K562 (cell line): ENCODE results near the gene GCHFR. TPM values are rescaled to one million over a fixed set of nuclear protein-coding genes. Genes with fewer than 3 reads are reported as not detected.

Experiments used
- ATAC-seq: fragments of 200-7000 bp; cut with Tn5 transposase; 3 replicates; pipeline ENCODE4 v1.9.1; 2020; ENCODE audit warnings: moderate library complexity
- BruUV-seq: library from RNA; stranded (reverse); fragments of 400-500 nt; replicated peaks from 2 replicates; lab custom pipeline; 2021; lab: Mats Ljungman, UMichigan
- CTCF ChIA-PET: fragments of 300-600 bp; formaldehyde crosslinking; extraction: SDS; loops from one replicate; lab custom pipeline; 2021; ENCODE audit warnings: low intra/inter-chr PET ratio; lab: Yijun Ruan, JAX
- POLR2A ChIA-PET: fragments of 300-600, 350-650 bp; sonication (Branson Sonifier 250); formaldehyde crosslinking; extraction: SDS; loops from one replicate; lab custom pipeline; 2021; ENCODE audit warnings: antibody characterized with exemption, inconsistent platforms; lab: Yijun Ruan, JAX
- DNase-seq, 4 experiments: peaks; one replicate each; pipeline versions ENCODE4 v3.0.0 to v3.0.0-alpha.2; 2011 to 2018; ENCODE audit warnings: low spot score in 3 of 4, mixed read lengths in 3 of 4; ENCODE audit errors: extremely low read depth in 1 of 4
- FAIRE-seq: peaks from 2 replicates; lab custom pipeline; 2011; peaks lifted over from hg19 to GRCh38; lab: Jason Lieb, UNC
- H2AFZ ChIP-seq: 2 replicates; pipeline ENCODE4 v1.6.0; 2011; ENCODE audit warnings: low read depth, low read length, control low read depth, inconsistent platforms
- H3K27ac ChIP-seq: fragments of 200-600 bp; 3 replicates; pipeline ENCODE4 v1.8.0; 2011; ENCODE audit warnings: low read depth, mild to moderate bottlenecking, control low read depth, inconsistent platforms, low read length, moderate library complexity, mixed read lengths; ENCODE audit errors: extremely low read depth
- H3K27me3 ChIP-seq, 2 experiments: fragments of 300-600 bp in 1 of 2; 2 replicates in 1 of 2; 3 replicates in 1 of 2; pipeline versions ENCODE4 v1.6.0 to v1.8.0; 2011; ENCODE audit warnings: inconsistent platforms in 2 of 2, low read length in 2 of 2, mild to moderate bottlenecking in 1 of 2, mixed read lengths in 1 of 2, moderate library complexity in 1 of 2; ENCODE audit not compliant: control insufficient read depth in 2 of 2, insufficient read depth in 2 of 2
- H3K36me3 ChIP-seq: fragments of 300-600 bp; 3 replicates; pipeline ENCODE4 v1.8.0; 2011; ENCODE audit warnings: mild to moderate bottlenecking, low read length, inconsistent platforms; ENCODE audit not compliant: control insufficient read depth, insufficient read depth
- H3K4me1 ChIP-seq, 2 experiments: fragments of 200-600 bp in 1 of 2; replicated peaks in 1 of 2; 2 replicates in 1 of 2; 3 replicates in 1 of 2; pipeline versions ENCODE4 v1.5.1 to v1.8.0; 2011; ENCODE audit warnings: inconsistent platforms in 2 of 2, low read length in 2 of 2, mild to moderate bottlenecking in 1 of 2, mixed read lengths in 1 of 2, moderate library complexity in 1 of 2; ENCODE audit not compliant: control insufficient read depth in 2 of 2, insufficient read depth in 2 of 2
- H3K4me2 ChIP-seq: 2 replicates; pipeline ENCODE4 v1.6.1; 2011; ENCODE audit warnings: low read length, control low read depth, inconsistent platforms, mixed read lengths; ENCODE audit not compliant: insufficient read depth
- H3K4me3 ChIP-seq: fragments of 200-600 bp; sonication (generic), shearing (Covaris generic); 2 replicates; pipeline ENCODE4 v1.5.1; 2016; ENCODE audit warnings: control low read depth, inconsistent platforms
- H3K79me2 ChIP-seq: fragments of 200-600 bp; 3 replicates; pipeline ENCODE4 v1.8.0; 2011; ENCODE audit warnings: low read length, inconsistent platforms; ENCODE audit not compliant: control insufficient read depth, insufficient read depth
- H3K9ac ChIP-seq, 2 experiments: 2 replicates each; pipeline versions ENCODE4 v1.6.0 to v1.6.1; 2011; ENCODE audit warnings: low read depth in 2 of 2, low read length in 2 of 2, control low read depth in 1 of 2, inconsistent platforms in 1 of 2, mild to moderate bottlenecking in 1 of 2, mixed read lengths in 1 of 2; ENCODE audit not compliant: insufficient read depth in 1 of 2
- H3K9me1 ChIP-seq: one replicate; pipeline ENCODE4 v1.6.0; 2011; ENCODE audit warnings: inconsistent platforms, mild to moderate bottlenecking, low read length, moderate library complexity; ENCODE audit not compliant: control insufficient read depth, insufficient read depth
- H3K9me3 ChIP-seq: replicated peaks from 2 replicates; pipeline ENCODE4 v1.5.1; 2011; ENCODE audit warnings: low read depth, low read length, inconsistent platforms; ENCODE audit not compliant: control insufficient read depth, insufficient read depth
- H4K20me1 ChIP-seq: replicated peaks from 2 replicates; pipeline ENCODE4 v1.6.1; 2011; ENCODE audit warnings: low read length, inconsistent platforms, mixed read lengths; ENCODE audit not compliant: control insufficient read depth, insufficient read depth
- C11orf30 ChIP-seq: fragments of 450-650 bp; IDR thresholded peaks from 2 replicates; pipeline ENCODE4 v1.6.1; 2016; ENCODE audit warnings: low read depth, mild to moderate bottlenecking
- CREB3 ChIP-seq: fragments of 450-650 bp; conservative IDR thresholded peaks from 2 replicates; pipeline ENCODE4 v1.6.1; 2016; ENCODE audit warnings: missing genetic modification characterization, low read depth, mild to moderate bottlenecking, missing compliant biosample characterization, moderate library complexity
- SIN3B ChIP-seq: fragments of 450-650 bp; IDR thresholded peaks from 2 replicates; pipeline ENCODE4 v1.6.1; 2017; ENCODE audit warnings: low read depth, mild to moderate bottlenecking, moderate library complexity
- SMAD3 ChIP-seq: fragments of 450-650 bp; formaldehyde crosslinking; conservative IDR thresholded peaks from 2 replicates; pipeline ENCODE4 v1.4.0; 2020; ENCODE audit warnings: mild to moderate bottlenecking
- ZBTB2 ChIP-seq: fragments of 450-650 bp; IDR thresholded peaks from 2 replicates; pipeline ENCODE4 v1.6.1; 2016; ENCODE audit warnings: antibody characterized with exemption
- WGBS: fragments of 100-300 bp; shearing (Covaris generic); methylation state at CpG from one replicate; pipeline ENCODE4 v1.1.6; 2016; ENCODE audit warnings: low coverage, mixed read lengths; ENCODE audit not compliant: insufficient coverage; ENCODE audit errors: missing lambda C conversion rate; 5-methylcytosine and 5-hydroxymethylcytosine counted together
- in situ Hi-C: fragments of 300-500 bp; cut with MboI; formaldehyde crosslinking; loops from 4 replicates; pipeline ENCODE4 v1.15.0; 2018; ENCODE audit warnings: inconsistent platforms, mixed read lengths
- intact Hi-C: fragments of 100-400 bp; cut with micrococcal nuclease; formaldehyde crosslinking; loops from 2 replicates; pipeline ENCODE4 v1.14.2; 2022
- polyA plus RNA-seq, 8 experiments: library from polyadenylated mRNA; depleted of rRNA in 4 of 8; stranded (reverse) in 5 of 8; unstranded in 3 of 8; fragments of >200 nt; fragmentation: Nextera tagmentation in 2 of 8; fragmentation: Illumina TruSeq in 1 of 8; extraction: Ambion mirVana in 2 of 8; extraction: Trizol in 1 of 8; gene quantifications; 2 replicates each; pipeline versions ENCODE4 v1.2.1 to v1.2.3, GENCODE V29; 2011 to 2014; ENCODE audit warnings: inconsistent platforms in 1 of 8, missing spikeins in 1 of 8
- total RNA-seq, 7 experiments: library from RNA; depleted of rRNA in 6 of 7; stranded (reverse); fragments of >200 nt in 6 of 7; fragmentation: Illumina TruSeq in 2 of 7; extraction: Trizol in 2 of 7; gene quantifications; 2 replicates each; pipeline versions ENCODE4 v1.2.1 to v1.2.3, GENCODE V29; 2011 to 2021; ENCODE audit warnings: low replicate concordance in 1 of 7
- TF ChIP-seq, protein P1 (sequence below): fragments of 450-650 bp; IDR thresholded peaks from 2 replicates; pipeline ENCODE4 v1.6.1; 2017; ENCODE audit warnings: antibody characterized with exemption, mild to moderate bottlenecking
- TF ChIP-seq, protein P2 (sequence below), 2 experiments: fragments of 200-800 bp in 1 of 2; sonication (Bioruptor generic) in 1 of 2; sonication (generic) in 1 of 2; formaldehyde crosslinking in 1 of 2; IDR thresholded peaks in 1 of 2; conservative IDR thresholded peaks in 1 of 2; 2 replicates each; pipeline versions ENCODE4 v1.5.0 to v1.6.1; 2016 to 2020; ENCODE audit warnings: missing compliant biosample characterization in 1 of 2, missing genetic modification characterization in 1 of 2, missing genetic modification reagents in 1 of 2
- TF ChIP-seq, protein P3 (sequence below): fragments of 200-800 bp; sonication (Bioruptor generic); IDR thresholded peaks from 2 replicates; pipeline ENCODE4 v1.6.1; 2017; ENCODE audit warnings: missing genetic modification characterization, missing compliant biosample characterization

Gene GCHFR
- total and polyA plus RNA-seq, 9 of the 15 experiments (the other 6 are each of a cell fraction or from before 2014, with no cell fraction given), result 8.7 to 83.5 (median 20.8) TPM

DNA sequence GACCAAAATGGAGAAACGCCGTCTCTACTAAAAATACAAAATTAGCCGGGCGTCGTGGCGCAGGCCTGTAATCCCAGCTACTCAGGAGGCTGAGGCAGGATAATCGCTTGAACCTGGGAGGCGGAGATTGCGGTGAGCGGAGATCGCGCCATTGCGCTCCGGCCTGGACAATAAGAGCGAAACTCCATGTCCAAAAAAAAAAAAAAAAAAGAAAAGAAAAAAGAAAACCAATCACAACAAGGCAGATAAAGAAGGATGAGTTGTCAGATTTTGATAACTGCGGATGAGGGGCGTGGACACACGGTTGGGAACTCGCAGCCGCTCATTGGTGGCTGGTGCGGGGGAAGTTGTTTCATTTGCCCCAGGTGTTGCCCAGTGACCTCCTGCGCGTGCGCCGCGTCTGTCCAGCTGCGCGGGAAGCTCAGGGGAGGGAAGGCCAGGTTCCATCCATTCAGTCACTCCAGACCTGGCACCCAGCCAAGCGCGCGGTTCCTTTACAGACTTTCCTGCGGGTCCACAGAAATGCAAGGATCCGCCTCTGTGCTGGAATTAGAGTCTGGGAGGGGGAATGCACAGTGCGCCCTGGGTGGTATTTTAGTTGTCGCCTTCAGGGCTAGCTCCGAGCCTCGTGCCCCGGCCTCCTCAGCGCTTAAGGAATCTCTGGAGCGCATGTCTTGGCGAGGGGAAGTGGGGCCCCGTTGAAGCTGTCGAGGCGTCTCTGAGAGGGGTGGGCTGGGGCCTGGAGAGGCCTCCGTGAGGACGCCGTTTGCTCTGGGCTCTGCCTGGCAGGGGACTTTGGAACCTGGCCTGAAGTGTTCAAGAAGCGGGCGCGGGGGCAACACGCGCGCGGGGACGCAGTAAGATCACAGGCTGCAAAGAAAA is 708 bp upstream of the GCHFR start:
- ChIA-PET CTCF (no interaction called here), POLR2A (interaction anchor here (0.6 to 3.8 kb wide), 12 partner anchors 10 to 251 kb away, joined by 3 to 18 read pairs (median 4); no protein-coding TSS in a partner anchor)
- Histone ChIP-seq H4K20me1 (no peaks in the 10 kb centered on the region; the same call in none of the 2 replicates), H3K36me3 (peaks cover 10% of the 10 kb centered on the region; the same call in 1 of the 3 replicates), H3K79me2 (no peaks in the 10 kb centered on the region), H2AFZ (peak overlapping the region; percentile 96), H3K9me1 (no peaks in the 10 kb centered on the region), H3K27ac (peak overlapping the region; percentile 82), H3K4me2 (peak overlapping the region; percentile 88), H3K9ac (peak overlapping the region; percentile 72 to 92), H3K4me1 (peaks cover 21 to 51% of the 10 kb centered on the region in 2 experiments; a peak in 4 of 5 replicates), H3K9me3 (no peaks in the 10 kb centered on the region), H3K4me3 (peak overlapping the region; percentile 64), H3K27me3 (no peaks in the 10 kb centered on the region)
- ATAC-seq (peak; percentile 51), DNase-seq (peak; percentile 74 to 87 (median 82)), FAIRE-seq (peak; percentile 86)
- TSS peak; percentile 81 for BruUV-seq
- in situ Hi-C loops, result no loop called here
- WGBS, result 28% methylated on average over 49 of the region's 55 CpGs
- intact Hi-C loops, result loop anchor here (10.0 kb wide), 1 partner anchor 168 kb away; the partner anchor contains the start of gene KNL1
- TF ChIP-seq SIN3B (no peak), ZBTB2 (peak; percentile 90; the same call in 1 of the 2 replicates), SMAD3 (CRISPR knock-in tag) (no peak), C11orf30 (peak; percentile 60), CREB3 (tag) (no peak)
- TF ChIP-seq, protein P1, sequence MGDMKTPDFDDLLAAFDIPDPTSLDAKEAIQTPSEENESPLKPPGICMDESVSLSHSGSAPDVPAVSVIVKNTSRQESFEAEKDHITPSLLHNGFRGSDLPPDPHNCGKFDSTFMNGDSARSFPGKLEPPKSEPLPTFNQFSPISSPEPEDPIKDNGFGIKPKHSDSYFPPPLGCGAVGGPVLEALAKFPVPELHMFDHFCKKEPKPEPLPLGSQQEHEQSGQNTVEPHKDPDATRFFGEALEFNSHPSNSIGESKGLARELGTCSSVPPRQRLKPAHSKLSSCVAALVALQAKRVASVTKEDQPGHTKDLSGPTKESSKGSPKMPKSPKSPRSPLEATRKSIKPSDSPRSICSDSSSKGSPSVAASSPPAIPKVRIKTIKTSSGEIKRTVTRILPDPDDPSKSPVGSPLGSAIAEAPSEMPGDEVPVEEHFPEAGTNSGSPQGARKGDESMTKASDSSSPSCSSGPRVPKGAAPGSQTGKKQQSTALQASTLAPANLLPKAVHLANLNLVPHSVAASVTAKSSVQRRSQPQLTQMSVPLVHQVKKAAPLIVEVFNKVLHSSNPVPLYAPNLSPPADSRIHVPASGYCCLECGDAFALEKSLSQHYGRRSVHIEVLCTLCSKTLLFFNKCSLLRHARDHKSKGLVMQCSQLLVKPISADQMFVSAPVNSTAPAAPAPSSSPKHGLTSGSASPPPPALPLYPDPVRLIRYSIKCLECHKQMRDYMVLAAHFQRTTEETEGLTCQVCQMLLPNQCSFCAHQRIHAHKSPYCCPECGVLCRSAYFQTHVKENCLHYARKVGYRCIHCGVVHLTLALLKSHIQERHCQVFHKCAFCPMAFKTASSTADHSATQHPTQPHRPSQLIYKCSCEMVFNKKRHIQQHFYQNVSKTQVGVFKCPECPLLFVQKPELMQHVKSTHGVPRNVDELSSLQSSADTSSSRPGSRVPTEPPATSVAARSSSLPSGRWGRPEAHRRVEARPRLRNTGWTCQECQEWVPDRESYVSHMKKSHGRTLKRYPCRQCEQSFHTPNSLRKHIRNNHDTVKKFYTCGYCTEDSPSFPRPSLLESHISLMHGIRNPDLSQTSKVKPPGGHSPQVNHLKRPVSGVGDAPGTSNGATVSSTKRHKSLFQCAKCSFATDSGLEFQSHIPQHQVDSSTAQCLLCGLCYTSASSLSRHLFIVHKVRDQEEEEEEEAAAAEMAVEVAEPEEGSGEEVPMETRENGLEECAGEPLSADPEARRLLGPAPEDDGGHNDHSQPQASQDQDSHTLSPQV, result peak; percentile 91
- TF ChIP-seq, protein P2, sequence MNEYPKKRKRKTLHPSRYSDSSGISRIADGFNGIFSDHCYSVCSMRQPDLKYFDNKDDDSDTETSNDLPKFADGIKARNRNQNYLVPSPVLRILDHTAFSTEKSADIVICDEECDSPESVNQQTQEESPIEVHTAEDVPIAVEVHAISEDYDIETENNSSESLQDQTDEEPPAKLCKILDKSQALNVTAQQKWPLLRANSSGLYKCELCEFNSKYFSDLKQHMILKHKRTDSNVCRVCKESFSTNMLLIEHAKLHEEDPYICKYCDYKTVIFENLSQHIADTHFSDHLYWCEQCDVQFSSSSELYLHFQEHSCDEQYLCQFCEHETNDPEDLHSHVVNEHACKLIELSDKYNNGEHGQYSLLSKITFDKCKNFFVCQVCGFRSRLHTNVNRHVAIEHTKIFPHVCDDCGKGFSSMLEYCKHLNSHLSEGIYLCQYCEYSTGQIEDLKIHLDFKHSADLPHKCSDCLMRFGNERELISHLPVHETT (CRISPR knock-in tag; conservative IDR thresholded peaks at IDR 0.05 in 1 of 2, IDR thresholded peaks at IDR 0.05 in 1 of 2), result no peak
- TF ChIP-seq, protein P3, sequence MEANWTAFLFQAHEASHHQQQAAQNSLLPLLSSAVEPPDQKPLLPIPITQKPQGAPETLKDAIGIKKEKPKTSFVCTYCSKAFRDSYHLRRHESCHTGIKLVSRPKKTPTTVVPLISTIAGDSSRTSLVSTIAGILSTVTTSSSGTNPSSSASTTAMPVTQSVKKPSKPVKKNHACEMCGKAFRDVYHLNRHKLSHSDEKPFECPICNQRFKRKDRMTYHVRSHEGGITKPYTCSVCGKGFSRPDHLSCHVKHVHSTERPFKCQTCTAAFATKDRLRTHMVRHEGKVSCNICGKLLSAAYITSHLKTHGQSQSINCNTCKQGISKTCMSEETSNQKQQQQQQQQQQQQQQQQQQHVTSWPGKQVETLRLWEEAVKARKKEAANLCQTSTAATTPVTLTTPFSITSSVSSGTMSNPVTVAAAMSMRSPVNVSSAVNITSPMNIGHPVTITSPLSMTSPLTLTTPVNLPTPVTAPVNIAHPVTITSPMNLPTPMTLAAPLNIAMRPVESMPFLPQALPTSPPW (CRISPR knock-in tag), result no peak; the same call in 1 of the 2 replicates
